ENCODE data around the gene CDK2. TPM values are rescaled to one million over a fixed set of nuclear protein-coding genes. Genes with fewer than 3 reads are reported as not detected.

Gene CDK2
- total RNA-seq, 1 experiment from 2014 or later, result 41.8 TPM

DNA sequence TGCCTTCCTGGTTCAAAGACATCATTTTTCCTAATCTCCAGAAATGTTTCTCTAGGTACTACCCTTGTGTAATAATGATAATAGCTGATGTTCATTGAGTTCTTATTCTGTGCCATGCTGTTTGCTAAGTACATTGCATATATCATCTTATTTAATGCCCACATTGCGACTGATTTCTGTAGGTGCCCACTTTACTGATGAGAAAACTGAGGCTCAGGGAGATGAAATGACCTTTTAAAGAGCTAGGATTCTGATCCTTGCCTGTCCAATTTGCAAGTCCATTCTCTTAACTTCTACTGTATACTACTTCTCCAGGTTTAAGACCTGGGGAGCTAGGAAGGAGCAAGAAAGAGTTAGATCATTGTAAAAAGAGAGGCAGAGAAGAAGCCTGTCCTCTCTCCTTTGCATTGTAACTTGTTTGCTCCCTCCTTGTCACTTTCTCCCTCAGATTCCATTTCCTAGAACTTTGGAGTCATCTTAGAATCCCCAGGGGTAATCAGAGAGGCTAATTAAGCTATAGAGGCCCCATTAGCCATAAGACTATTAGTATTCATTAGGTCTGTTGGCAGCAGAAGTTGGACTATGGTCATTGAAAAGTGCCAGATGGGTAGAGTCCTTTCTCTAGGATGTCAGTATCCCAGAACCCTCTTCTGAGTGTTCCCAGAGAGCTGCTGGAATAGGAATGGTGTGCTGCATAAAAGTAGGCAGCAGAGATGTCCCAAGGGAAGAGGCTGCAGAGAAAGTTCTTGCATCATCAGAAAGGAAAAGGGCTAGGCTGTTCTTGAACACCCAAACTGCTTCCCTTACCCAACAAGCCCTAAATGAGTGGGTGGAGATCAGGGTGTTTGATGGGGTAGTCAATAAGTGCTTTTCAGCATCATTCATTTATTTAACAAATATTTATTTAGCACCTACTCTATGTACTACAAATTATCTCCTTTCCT is 32.6 kb upstream of the CDK2 start:
- Histone ChIP-seq H3K36me3 (no peaks in the 10 kb centered on the region), H3K9me3 (no peaks in the 10 kb centered on the region), H3K27me3 (no peaks in the 10 kb centered on the region), H3K4me3 (no peak overlapping the region)
- DNase-seq, result no peak

- H3K27me3 ChIP-seq, result no peaks in the 10 kb centered on the region
- no peak for DNase-seq
Measured at GRCh38 chr12:55934773-55935172, 31.9 kb upstream of the CDK2 start.

GRCh38 chr12:55935738-55936151 is 30.9 kb upstream of the CDK2 start:
- Histone ChIP-seq H3K9me3 (no peaks in the 10 kb centered on the region), H3K4me3 (no peak overlapping the region), H3K27me3 (no peaks in the 10 kb centered on the region)

More at GRCh38 chr12:55934773-55935172, 31.9 kb upstream of the CDK2 start:
- Histone ChIP-seq H3K9me3 (no peaks in the 10 kb centered on the region), H3K36me3 (no peaks in the 10 kb centered on the region), H3K4me3 (no peak overlapping the region)

DNA sequence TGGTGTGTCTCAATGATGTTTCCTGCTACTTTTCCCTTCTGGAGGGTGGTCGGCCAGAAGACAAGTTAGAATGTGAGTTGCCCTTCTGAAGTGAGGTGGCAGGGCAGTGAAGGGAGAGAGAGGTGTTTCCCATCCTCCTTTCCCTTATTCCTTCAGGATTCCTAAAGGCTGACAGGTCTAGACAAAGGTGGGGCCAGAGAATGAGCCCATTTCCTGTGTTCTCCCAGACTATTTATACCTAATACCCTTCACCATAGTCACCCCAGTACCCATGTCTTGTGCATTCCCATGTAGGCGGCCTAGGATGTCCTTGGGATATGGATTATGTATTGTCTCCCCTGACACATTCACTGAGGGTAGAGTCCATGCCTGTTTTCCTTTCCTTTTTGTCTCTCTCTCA is 28.6 kb upstream of the CDK2 start:
- no peaks in the 10 kb centered on the region for H3K9me3 ChIP-seq
- H3K27me3 ChIP-seq, result no peaks in the 10 kb centered on the region
- H3K36me3 ChIP-seq, result no peaks in the 10 kb centered on the region
- no peak for DNase-seq
- H3K4me3 ChIP-seq, result no peak overlapping the region

More at GRCh38 chr12:55935738-55936151, 30.9 kb upstream of the CDK2 start:
- no peak for DNase-seq
- no peaks in the 10 kb centered on the region for H3K36me3 ChIP-seq

GRCh38 chr12:55938826-55939501 is 27.7 kb upstream of the CDK2 start:
- no peak for DNase-seq

DNA sequence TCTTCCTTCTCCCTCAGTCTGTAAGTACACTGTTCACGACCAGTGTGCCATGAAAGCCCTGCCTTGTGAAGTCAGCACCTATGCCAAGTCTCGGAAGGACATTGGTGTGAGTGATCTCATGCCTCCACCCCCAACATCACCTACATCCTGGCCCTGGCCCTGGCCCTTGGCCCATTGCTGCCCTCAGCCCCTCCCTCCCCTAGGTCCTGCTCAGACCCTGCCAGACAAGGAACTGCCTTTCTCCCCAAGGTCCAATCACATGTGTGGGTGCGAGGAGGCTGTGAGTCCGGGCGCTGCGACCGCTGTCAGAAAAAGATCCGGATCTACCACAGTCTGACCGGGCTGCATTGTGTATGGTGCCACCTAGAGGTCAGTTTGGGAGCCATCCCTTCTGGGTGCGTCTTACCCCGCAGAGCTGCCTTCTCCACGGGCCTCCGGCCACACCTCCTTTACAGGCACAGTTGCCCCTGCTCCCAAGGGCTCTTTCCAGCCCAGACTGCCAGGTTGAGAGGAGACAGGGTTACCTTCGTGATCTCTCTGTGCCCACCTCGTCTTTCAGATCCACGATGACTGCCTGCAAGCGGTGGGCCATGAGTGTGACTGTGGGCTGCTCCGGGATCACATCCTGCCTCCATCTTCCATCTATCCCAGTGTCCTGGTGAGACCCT is 26.4 kb upstream of the CDK2 start:
- no peaks in the 10 kb centered on the region for H3K36me3 ChIP-seq
- peak; percentile 77 for DNase-seq
- no peak overlapping the region for H3K4me3 ChIP-seq
- no peaks in the 10 kb centered on the region for H3K9me3 ChIP-seq
- no peaks in the 10 kb centered on the region for H3K27me3 ChIP-seq

More at GRCh38 chr12:55938826-55939501, 27.7 kb upstream of the CDK2 start:
- H3K36me3 ChIP-seq, result no peaks in the 10 kb centered on the region
- no peaks in the 10 kb centered on the region for H3K27me3 ChIP-seq
- no peaks in the 10 kb centered on the region for H3K9me3 ChIP-seq
- H3K4me3 ChIP-seq, result no peak overlapping the region

DNA sequence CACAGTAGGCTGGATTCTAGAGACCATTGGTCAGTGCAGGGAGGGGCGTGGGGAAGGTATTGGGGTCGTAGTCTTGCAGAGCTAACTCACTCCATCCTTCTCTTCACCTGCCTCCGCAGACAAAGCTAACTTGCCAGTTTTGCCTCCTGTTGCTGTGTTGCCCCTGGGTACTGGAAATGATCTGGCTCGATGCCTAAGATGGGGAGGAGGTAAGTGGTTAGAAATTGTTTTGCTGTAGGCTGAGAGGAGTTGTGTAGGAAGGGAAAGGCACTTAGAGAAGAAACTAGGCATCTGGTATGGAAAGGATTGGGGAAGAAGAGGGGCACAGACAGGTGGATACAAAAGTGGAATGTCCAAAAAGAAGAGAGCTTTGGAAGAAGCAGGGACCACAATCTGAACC is 24.6 kb upstream of the CDK2 start:
- Histone ChIP-seq H3K36me3 (no peaks in the 10 kb centered on the region), H3K9me3 (no peaks in the 10 kb centered on the region), H3K4me3 (no peak overlapping the region), H3K27me3 (no peaks in the 10 kb centered on the region)
- DNase-seq, result no peak

DNA sequence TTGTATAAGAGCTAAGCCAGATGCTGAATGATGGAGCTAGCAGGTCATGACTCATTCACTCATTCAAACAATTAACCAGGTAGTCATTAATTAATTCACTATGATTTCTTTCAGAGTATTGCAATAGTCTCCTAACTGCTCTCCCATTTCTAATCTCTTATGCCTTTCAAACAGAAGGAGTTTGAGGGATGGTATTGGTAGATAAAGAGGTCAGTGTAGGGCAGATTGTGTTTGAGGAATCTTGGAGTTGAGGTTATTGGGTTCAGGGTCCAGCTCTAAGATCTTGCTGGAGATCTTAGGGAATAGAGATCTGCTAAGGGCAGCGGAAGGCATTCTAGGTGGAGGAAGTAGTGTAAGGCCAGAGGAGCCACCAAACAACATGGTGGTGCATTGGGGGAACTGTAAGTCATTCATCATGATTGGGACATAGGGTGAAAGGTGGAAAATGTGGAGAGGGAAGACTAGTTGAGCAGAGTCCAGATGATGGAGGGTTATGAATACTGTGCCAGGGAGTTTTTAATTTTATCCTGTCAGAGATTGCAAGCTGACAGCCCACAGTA is 24.0 kb upstream of the CDK2 start:
- DNase-seq, result no peak
- no peak overlapping the region for H3K4me3 ChIP-seq
- H3K27me3 ChIP-seq, result no peaks in the 10 kb centered on the region
- H3K9me3 ChIP-seq, result no peaks in the 10 kb centered on the region
- H3K36me3 ChIP-seq, result no peaks in the 10 kb centered on the region

DNA sequence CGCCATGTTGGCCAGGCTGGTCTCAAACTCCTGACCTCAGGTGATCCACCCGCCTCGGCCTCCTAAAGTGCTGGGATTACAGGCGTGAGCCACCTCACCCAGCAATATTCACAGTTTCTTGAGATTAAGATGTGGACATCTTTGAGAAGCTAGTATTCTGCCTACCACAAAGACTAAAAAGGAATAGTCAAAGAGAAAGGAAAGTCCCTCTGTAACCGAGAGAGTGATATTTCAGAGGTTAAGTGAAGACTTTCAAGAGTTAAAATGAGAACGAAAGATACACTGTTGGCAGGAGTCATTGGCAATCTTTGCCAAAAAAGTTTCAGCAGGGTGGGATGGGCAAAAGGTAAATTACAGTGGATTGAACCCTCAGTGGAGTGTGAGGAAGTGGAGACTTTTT is 20.1 kb upstream of the CDK2 start:
- no peaks in the 10 kb centered on the region for H3K9me3 ChIP-seq
- no peak for DNase-seq
- H3K4me3 ChIP-seq, result no peak overlapping the region
- no peaks in the 10 kb centered on the region for H3K27me3 ChIP-seq
- H3K36me3 ChIP-seq, result no peaks in the 10 kb centered on the region

DNA sequence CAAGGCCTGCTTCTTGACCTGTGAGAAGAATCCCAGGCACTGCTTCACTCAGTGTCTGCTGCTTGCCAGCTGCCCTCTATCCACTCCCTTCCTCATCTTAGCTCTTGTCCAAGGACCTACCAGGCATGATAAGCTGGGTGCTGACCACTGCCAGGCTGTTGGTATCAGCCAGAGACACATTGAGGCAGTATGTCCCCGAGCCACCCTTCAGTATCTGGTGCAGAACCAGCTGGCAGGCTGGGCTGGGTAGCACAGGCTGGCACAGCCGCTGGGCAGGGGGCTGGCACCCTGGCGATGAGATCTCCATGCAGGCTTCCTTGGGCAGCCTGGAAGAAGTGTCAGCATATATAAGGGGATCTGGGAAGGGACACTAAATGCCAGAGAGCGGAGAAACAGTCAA is 11.3 kb upstream of the CDK2 start:
- H3K36me3 ChIP-seq, result no peaks in the 10 kb centered on the region
- H3K4me3 ChIP-seq, result no peak overlapping the region
- H3K27me3 ChIP-seq, result 0 out of 2 replicates have a peak, but pooled peaks cover 3% of the 10 kb centered on the region
- H3K9me3 ChIP-seq, result no peaks in the 10 kb centered on the region
- no peak for DNase-seq

DNA sequence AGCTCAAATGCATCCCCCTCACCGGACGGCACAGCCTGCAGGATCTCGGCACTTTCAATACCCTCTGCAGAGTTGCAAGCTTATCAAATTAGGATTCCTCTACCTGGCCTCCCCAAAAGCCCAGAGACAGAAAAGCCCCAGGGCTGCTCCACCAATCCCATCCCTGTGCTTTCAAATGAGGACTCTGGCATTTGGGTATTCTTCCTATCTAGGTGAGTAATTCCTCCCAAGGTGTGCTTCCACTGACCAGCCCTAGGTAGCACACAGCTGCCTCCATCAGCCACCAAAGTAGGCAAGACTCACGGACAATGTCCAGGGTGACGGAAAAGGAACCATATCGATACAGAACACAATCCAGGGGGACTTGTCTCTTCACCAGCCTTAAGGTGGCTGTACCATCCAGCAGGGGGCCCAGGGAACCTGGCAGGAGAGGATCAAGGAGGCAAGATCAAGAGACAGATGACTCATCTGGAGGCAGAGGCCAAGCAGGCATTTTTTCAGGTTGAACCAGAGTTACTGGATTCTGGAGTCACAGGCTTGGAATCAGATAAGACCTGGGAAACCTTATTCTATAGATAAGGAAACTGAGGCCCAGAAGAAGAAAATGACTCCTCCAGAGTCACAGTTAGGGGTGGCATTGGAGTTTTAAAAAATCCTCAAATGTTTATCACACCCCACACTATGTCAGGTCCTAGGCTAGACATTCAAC is 10.7 kb upstream of the CDK2 start:
- H3K27me3 ChIP-seq, result 0 out of 2 replicates have a peak, but pooled peaks cover 3% of the 10 kb centered on the region
- DNase-seq, result peak; percentile 66
- H3K36me3 ChIP-seq, result no peaks in the 10 kb centered on the region
- H3K4me3 ChIP-seq, result no peak overlapping the region
- no peaks in the 10 kb centered on the region for H3K9me3 ChIP-seq

DNA sequence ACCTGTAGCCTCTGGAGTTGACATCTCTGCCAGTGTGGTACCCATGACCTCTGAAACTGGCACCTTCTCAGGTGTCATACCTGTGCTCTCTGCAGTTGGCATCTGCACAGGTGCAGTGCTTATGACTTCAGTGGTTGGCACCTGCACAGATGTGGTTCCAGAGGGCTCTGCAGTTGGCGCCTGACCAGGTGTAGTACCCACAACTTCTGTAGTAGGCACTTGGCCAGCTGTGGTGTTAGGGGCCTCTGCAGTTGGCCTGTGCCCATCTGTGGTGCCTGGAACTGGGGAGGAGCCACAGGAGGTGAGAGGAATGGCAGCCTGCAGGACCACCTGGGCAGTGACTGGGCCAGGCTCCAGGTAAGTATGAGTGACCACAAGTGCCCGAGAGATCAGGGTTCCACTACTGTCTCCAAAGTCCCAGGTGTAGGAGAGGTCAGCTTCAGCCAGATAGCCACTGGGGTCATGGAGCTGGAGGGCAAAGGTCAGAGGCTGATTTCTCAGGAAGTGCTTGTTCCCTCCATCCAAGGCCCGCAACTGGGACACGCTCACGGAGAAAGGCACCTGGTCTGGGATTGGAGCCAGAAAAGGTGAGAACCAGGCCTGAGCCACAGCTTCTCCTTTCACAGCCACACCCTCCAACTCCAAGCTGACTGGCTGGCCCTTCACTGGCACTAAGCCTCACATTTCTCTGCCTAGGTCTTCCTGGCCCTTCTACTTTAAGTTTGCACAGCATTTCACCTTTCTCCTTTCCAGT is 9.3 kb upstream of the CDK2 start:
- Histone ChIP-seq H3K4me3 (no peak overlapping the region), H3K9me3 (no peaks in the 10 kb centered on the region), H3K36me3 (no peaks in the 10 kb centered on the region), H3K27me3 (0 out of 2 replicates have a peak, but pooled peaks cover 3% of the 10 kb centered on the region)
- no peak for DNase-seq

GRCh38 chr12:55963760-55964159 is 2.9 kb upstream of the CDK2 start:
- DNase-seq, result no peak
- H3K9me3 ChIP-seq, result 0 out of 2 replicates have a peak, but pooled peaks cover 3% of the 10 kb centered on the region
- no peaks in the 10 kb centered on the region for H3K27me3 ChIP-seq
- peaks cover 11% of the 10 kb centered on the region for H3K36me3 ChIP-seq
- H3K4me3 ChIP-seq, result no peak overlapping the region

- Histone ChIP-seq H3K36me3 (peaks cover 23% of the 10 kb centered on the region), H3K27me3 (no peaks in the 10 kb centered on the region), H3K4me3 (no peak overlapping the region), H3K9me3 (0 out of 2 replicates have a peak, but pooled peaks cover 3% of the 10 kb centered on the region)
- no peak for DNase-seq
Measured at GRCh38 chr12:55965240-55965639, 1.4 kb upstream of the CDK2 start.

DNA sequence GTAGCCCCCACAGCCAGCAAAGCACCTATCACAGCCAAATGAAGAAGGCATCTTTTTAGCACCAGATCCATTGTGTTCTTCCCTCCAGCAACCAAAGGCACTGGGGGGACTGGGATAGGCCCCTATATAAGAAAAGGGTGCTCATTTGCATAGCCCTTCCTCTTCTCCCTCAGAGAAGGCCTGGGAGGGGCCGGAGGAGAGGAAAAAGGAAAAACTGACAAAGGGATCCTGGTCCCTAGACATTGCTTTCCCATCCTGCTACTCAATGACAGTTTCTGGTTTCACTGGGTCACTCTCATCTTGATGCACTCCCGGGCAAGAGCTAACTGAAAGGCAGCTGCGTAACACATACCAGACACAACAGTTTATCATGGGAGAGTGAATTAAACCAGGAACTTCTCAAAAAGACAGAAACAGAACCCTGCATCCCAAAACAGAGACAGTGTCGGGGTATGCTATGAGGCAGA is 656 bp upstream of the CDK2 start, which contains the start of gene PMEL:
Gene PMEL (minus strand): TSS at position 102 of the 467 bp plus-strand sequence. CDS start 31 bp downstream, at position 71.
- Histone ChIP-seq H3K9me3 (0 out of 2 replicates have a peak, but pooled peaks cover 3% of the 10 kb centered on the region), H3K4me3 (peak within 1 kb of the TSS; percentile 86), H3K36me3 (peaks cover 27% of the 10 kb centered on the region), H3K27me3 (no peaks in the 10 kb centered on the region)
- DNase-seq, result no peak

Data from MG63 (cell line).